H1 (cell line): ENCODE data around the gene BTBD9. TPM values are rescaled to one million over a fixed set of nuclear protein-coding genes. Genes with fewer than 3 reads are reported as not detected.

Source experiments
- CTCF ChIA-PET: fragments of 300-600 bp; sonication (Branson Sonifier 250); formaldehyde crosslinking; loops from one replicate; lab custom pipeline; 2021; ENCODE audit not compliant: partially characterized antibody; lab: Charles Lee
- POLR2A ChIA-PET: fragments of 300-600 bp; sonication (Branson Sonifier 250); formaldehyde crosslinking; loops from one replicate; lab custom pipeline; 2021; ENCODE audit warnings: inconsistent platforms; ENCODE audit not compliant: partially characterized antibody; lab: Charles Lee
- DNase-seq, 2 experiments: peaks; one replicate each; pipeline versions ENCODE4 v3.0.0 to v3.0.0-alpha.2; 2010 to 2022; ENCODE audit warnings: low spot score in 2 of 2, low read depth in 1 of 2, mixed read lengths in 1 of 2
- FAIRE-seq: peaks from 2 replicates; lab custom pipeline; 2011; peaks lifted over from hg19 to GRCh38; lab: Jason Lieb, UNC
- H2AFZ ChIP-seq: 2 replicates; pipeline ENCODE4 v1.8.1; 2012; ENCODE audit warnings: low read length, inconsistent platforms
- H2AK5ac ChIP-seq: 2 replicates; pipeline ENCODE4 v1.6.1; 2013; ENCODE audit warnings: low read depth, low read length
- H2BK120ac ChIP-seq: replicated peaks from 2 replicates; pipeline ENCODE3; 2013; ENCODE audit warnings: low read depth, low read length, inconsistent platforms
- H2BK12ac ChIP-seq: 2 replicates; pipeline ENCODE4 v1.6.1; 2013; ENCODE audit warnings: low read depth, low read length
- H2BK15ac ChIP-seq: 2 replicates; pipeline ENCODE4 v1.6.1; 2013; ENCODE audit warnings: low read length
- H2BK20ac ChIP-seq: 2 replicates; pipeline ENCODE4 v1.6.1; 2013; ENCODE audit warnings: low read length
- H2BK5ac ChIP-seq: 2 replicates; pipeline ENCODE4 v1.6.1; 2013; ENCODE audit warnings: low read depth, low read length
- H3K14ac ChIP-seq: 2 replicates; pipeline ENCODE4 v1.6.1; 2013; ENCODE audit warnings: inconsistent platforms; ENCODE audit not compliant: insufficient read length
- H3K18ac ChIP-seq: 2 replicates; pipeline ENCODE4 v1.6.1; 2013; ENCODE audit warnings: low read length; ENCODE audit errors: extremely low read depth
- H3K23ac ChIP-seq: 2 replicates; pipeline ENCODE4 v1.6.1; 2013; ENCODE audit warnings: inconsistent platforms; ENCODE audit not compliant: insufficient read length
- H3K23me2 ChIP-seq: 2 replicates; pipeline ENCODE4 v1.6.1; 2013; ENCODE audit warnings: low read depth, low read length
- H3K27ac ChIP-seq: 2 replicates; pipeline ENCODE4 v1.6.1; 2011; ENCODE audit warnings: low read depth, low read length, inconsistent platforms
- H3K27me3 ChIP-seq, 4 experiments: replicated peaks in 1 of 4; 1 replicate in 1 of 4; 2 replicates in 3 of 4; pipeline versions ENCODE4 v1.6.1 to v1.8.1; 2011 to 2013; ENCODE audit warnings: low read length in 3 of 4, mild to moderate bottlenecking in 3 of 4, inconsistent platforms in 2 of 4, mixed read lengths in 2 of 4, moderate library complexity in 1 of 4; ENCODE audit not compliant: control insufficient read depth in 3 of 4, insufficient read depth in 3 of 4; ENCODE audit errors: extremely low read depth in 1 of 4
- H3K36me3 ChIP-seq, 4 experiments: 2 replicates each; pipeline versions ENCODE4 v1.6.1 to v1.8.1; 2011 to 2013; ENCODE audit warnings: mild to moderate bottlenecking in 4 of 4, low read length in 3 of 4, moderate library complexity in 2 of 4, control low read depth in 1 of 4, inconsistent platforms in 1 of 4; ENCODE audit not compliant: insufficient read depth in 4 of 4, control insufficient read depth in 2 of 4
- H3K4ac ChIP-seq: replicated peaks from 2 replicates; pipeline ENCODE3; 2013; ENCODE audit warnings: low read length, low read depth, mixed read lengths, inconsistent platforms; ENCODE audit not compliant: insufficient read length
- H3K4me1 ChIP-seq, 4 experiments: replicated peaks in 1 of 4; 1 replicate in 1 of 4; 2 replicates in 3 of 4; pipeline versions ENCODE4 v1.6.1 to v1.8.1; 2011 to 2013; ENCODE audit warnings: low read length in 3 of 4, inconsistent platforms in 2 of 4, mixed read lengths in 1 of 4; ENCODE audit not compliant: insufficient read depth in 4 of 4, control insufficient read depth in 3 of 4
- H3K4me2 ChIP-seq, 2 experiments: 2 replicates each; pipeline versions ENCODE4 v1.6.1 to v1.8.1; 2011 to 2013; ENCODE audit warnings: low read depth in 2 of 2, low read length in 2 of 2, control low read depth in 1 of 2, inconsistent platforms in 1 of 2, mild to moderate bottlenecking in 1 of 2; ENCODE audit not compliant: insufficient read depth in 1 of 2
- H3K4me3 ChIP-seq, 4 experiments: fragments of 200-600, 300-600 bp in 1 of 4; sonication (generic), shearing (Covaris generic), sonication (Bioruptor Twin) in 1 of 4; 2 replicates each; pipeline versions ENCODE4 v1.5.1 to v1.8.1; 2011 to 2016; ENCODE audit warnings: low read length in 4 of 4, low read depth in 3 of 4, control low read depth in 2 of 4, inconsistent platforms in 2 of 4, mild to moderate bottlenecking in 2 of 4, mixed read lengths in 1 of 4, moderate library complexity in 1 of 4; ENCODE audit not compliant: insufficient read depth in 2 of 4; ENCODE audit errors: extremely low read depth in 1 of 4
- H3K56ac ChIP-seq: replicated peaks from 2 replicates; pipeline ENCODE3; 2013; ENCODE audit warnings: low read depth, mild to moderate bottlenecking, mixed read lengths, low read length, inconsistent platforms; ENCODE audit not compliant: insufficient read length
- H3K79me1 ChIP-seq: 2 replicates; pipeline ENCODE4 v1.6.1; 2013; ENCODE audit warnings: low read depth, low read length, control low read depth
- H3K79me2 ChIP-seq, 2 experiments: 2 replicates each; pipeline versions ENCODE4 v1.6.1 to v1.8.1; 2012 to 2013; ENCODE audit warnings: low read length in 2 of 2, mild to moderate bottlenecking in 2 of 2, inconsistent platforms in 1 of 2; ENCODE audit not compliant: insufficient read depth in 2 of 2, control insufficient read depth in 1 of 2
- H3K9ac ChIP-seq, 4 experiments: replicated peaks in 1 of 4; 1 replicate in 1 of 4; 2 replicates in 3 of 4; pipeline versions ENCODE4 v1.6.1 to v1.8.1; 2011 to 2013; ENCODE audit warnings: low read depth in 3 of 4, low read length in 3 of 4, control low read depth in 2 of 4, mild to moderate bottlenecking in 2 of 4, moderate library complexity in 2 of 4, inconsistent platforms in 1 of 4; ENCODE audit errors: extremely low read depth in 1 of 4
- H3K9me3 ChIP-seq, 2 experiments: 2 replicates each; pipeline versions ENCODE4 v1.6.1 to v1.8.1; 2012 to 2013; ENCODE audit warnings: mild to moderate bottlenecking in 2 of 2, moderate library complexity in 2 of 2, control low read depth in 1 of 2, inconsistent platforms in 1 of 2, low read depth in 1 of 2, low read length in 1 of 2, mixed read lengths in 1 of 2; ENCODE audit not compliant: insufficient read depth in 2 of 2
- H4K20me1 ChIP-seq, 2 experiments: replicated peaks in 1 of 2; 2 replicates each; pipeline versions ENCODE3 to v1.8.1; 2011 to 2013; ENCODE audit warnings: inconsistent platforms in 2 of 2, low read length in 2 of 2, mild to moderate bottlenecking in 1 of 2; ENCODE audit not compliant: insufficient read depth in 2 of 2, control insufficient read depth in 1 of 2
- H4K5ac ChIP-seq: 2 replicates; pipeline ENCODE4 v1.6.1; 2013; ENCODE audit warnings: low read length, low read depth, mixed read lengths, inconsistent platforms; ENCODE audit not compliant: insufficient read length
- H4K8ac ChIP-seq: 2 replicates; pipeline ENCODE4 v1.8.0; 2013; ENCODE audit warnings: mild to moderate bottlenecking, moderate library complexity, low read length, inconsistent platforms; ENCODE audit not compliant: insufficient read depth; ENCODE audit errors: extremely low read depth
- H4K91ac ChIP-seq: replicated peaks from 2 replicates; pipeline ENCODE3; 2013; ENCODE audit warnings: low read length, mixed read lengths, inconsistent platforms; ENCODE audit not compliant: insufficient read length
- CREB1 ChIP-seq: IDR thresholded peaks from 2 replicates; pipeline ENCODE4 v1.6.1; 2012; ENCODE audit warnings: inconsistent platforms
- CTBP2 ChIP-seq: IDR thresholded peaks from 2 replicates; pipeline ENCODE4 v1.7.0; 2011; ENCODE audit warnings: borderline replicate concordance, mild to moderate bottlenecking, moderate library complexity, mixed read lengths, low read length; ENCODE audit not compliant: insufficient read depth, insufficient read length
- RBBP5 ChIP-seq: IDR thresholded peaks from 2 replicates; pipeline ENCODE4 v1.7.1; 2012; ENCODE audit warnings: low read depth, mild to moderate bottlenecking, inconsistent platforms, low read length, moderate library complexity, borderline replicate concordance
- SP1 ChIP-seq: IDR thresholded peaks from 2 replicates; pipeline ENCODE4 v1.6.1; 2011; ENCODE audit warnings: low read depth, low read length
- TAF7 ChIP-seq: optimal IDR thresholded peaks from 2 replicates; pipeline ENCODE3; 2011; ENCODE audit warnings: low read depth, mild to moderate bottlenecking, inconsistent platforms, low read length, moderate library complexity, borderline replicate concordance
- TCF12 ChIP-seq: IDR thresholded peaks from 2 replicates; pipeline ENCODE4 v1.6.1; 2011; ENCODE audit warnings: low read depth, mild to moderate bottlenecking, low read length
- WGBS, 2 experiments: shearing (Covaris generic) in 1 of 2; methylation state at CpG; one replicate each; pipeline versions ENCODE4 v1.1.6 to v1.1.7; 2013 to 2015; ENCODE audit warnings: low lambda C conversion rate in 2 of 2, mixed read lengths in 2 of 2, inconsistent platforms in 1 of 2, low coverage in 1 of 2, missing lambda C conversion rate in 1 of 2; ENCODE audit not compliant: insufficient replicate concordance in 2 of 2, insufficient coverage in 1 of 2, insufficient read length in 1 of 2; ENCODE audit errors: extremely low coverage in 1 of 2, missing lambda C conversion rate in 1 of 2; 5-methylcytosine and 5-hydroxymethylcytosine counted together
- polyA plus RNA-seq, 7 experiments: library from polyadenylated mRNA; depleted of rRNA in 3 of 7; stranded (reverse) in 5 of 7; unstranded in 2 of 7; fragments of >200 nt in 5 of 7; fragments of 200-250 nt in 2 of 7; gene quantifications; 1 replicate in 5 of 7; 2 replicates in 1 of 7; 4 replicates in 1 of 7; pipeline versions ENCODE4 v1.2.1 to v1.2.3, GENCODE V29; 2011 to 2013; ENCODE audit warnings: missing spikeins in 2 of 7, mixed read lengths in 2 of 7
- total RNA-seq: library from RNA; stranded (reverse); fragmentation: NEBNext Ultra II Directional; extraction: Animal tissue kit (Norgen Biotek cat#: 25700); gene quantifications from 2 replicates; pipeline ENCODE4 v1.2.1, GENCODE V29; 2021
- TF ChIP-seq, protein P1 (sequence below): IDR thresholded peaks from 2 replicates; pipeline ENCODE4 v1.6.1; 2012; ENCODE audit warnings: inconsistent platforms
- TF ChIP-seq, protein P2 (sequence below): IDR thresholded peaks from 2 replicates; pipeline ENCODE4 v1.6.1; 2011; ENCODE audit warnings: low read length, improper control_type of control experiment

The BTBD9 gene
- total and polyA plus RNA-seq, 2 of the 8 experiments (the other 6 are each of a cell fraction or from before 2014, with no cell fraction given) = 0.92 to 4.1 TPM

DNA sequence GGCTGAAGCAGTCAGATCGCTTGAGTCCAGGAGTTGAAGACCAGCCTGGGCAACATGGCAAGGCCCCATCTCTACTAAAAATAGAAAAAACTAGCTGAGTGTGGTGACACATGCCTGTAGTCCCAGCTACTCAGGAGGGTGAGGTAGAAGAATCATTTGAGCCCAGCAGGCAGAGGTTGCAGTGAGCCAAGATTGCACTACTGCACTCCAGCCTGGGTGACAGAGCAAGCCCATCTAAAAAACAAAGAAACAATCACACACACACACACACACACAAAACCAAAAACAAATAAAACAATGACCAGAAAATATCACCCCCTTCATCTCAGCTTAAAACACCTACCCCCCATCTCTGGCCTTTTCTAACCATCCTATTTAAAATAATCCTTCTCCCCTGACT, 68.0 kb downstream of the BTBD9 start:
- Histone ChIP-seq H3K27ac (no peak overlapping the region), H3K18ac (no peak overlapping the region), H3K79me2 (no peaks in the 10 kb centered on the region), H2AFZ (no peak overlapping the region), H4K91ac (no peak overlapping the region), H3K9ac (no peak overlapping the region), H3K79me1 (no peaks in the 10 kb centered on the region), H2BK12ac (no peak overlapping the region), H4K5ac (no peak overlapping the region), H2BK5ac (no peak overlapping the region), H2BK20ac (no peak overlapping the region), H3K4me3 (no peak overlapping the region), H3K27me3 (no peaks in the 10 kb centered on the region), H4K20me1 (no peaks in the 10 kb centered on the region), H2AK5ac (no peak overlapping the region), H2BK120ac (no peak overlapping the region), H3K23ac (no peak overlapping the region), H3K9me3 (no peaks in the 10 kb centered on the region), H3K4ac (no peak overlapping the region), H2BK15ac (no peak overlapping the region), H3K4me1 (peaks cover 0 to 4% (median 0%) of the 10 kb centered on the region in 4 experiments; a peak in 1 of 7 replicates), H3K4me2 (no peak overlapping the region), H3K36me3 (no peaks in the 10 kb centered on the region), H3K56ac (no peak overlapping the region), H4K8ac (no peak overlapping the region), H3K14ac (no peak overlapping the region), H3K23me2 (no peaks in the 10 kb centered on the region)
- FAIRE-seq (no peak), DNase-seq (no peak)
- WGBS, 2 experiments = 92% methylated on average over 1 of the region's 1 CpG; no CpG with 5 or more reads in 1 of the 2 experiments
- CTCF ChIA-PET = interaction anchor here (1.0 to 2.9 kb wide), 7 partner anchors 9 to 99 kb away, joined by 3 to 17 read pairs (median 4); no protein-coding TSS in a partner anchor
- POLR2A ChIA-PET = no interaction called here
- TF ChIP-seq SP1 (no peak), CREB1 (no peak), RBBP5 (no peak), CTBP2 (no peak), TAF7 (no peak), TCF12 (no peak)
- TF ChIP-seq, protein P1, sequence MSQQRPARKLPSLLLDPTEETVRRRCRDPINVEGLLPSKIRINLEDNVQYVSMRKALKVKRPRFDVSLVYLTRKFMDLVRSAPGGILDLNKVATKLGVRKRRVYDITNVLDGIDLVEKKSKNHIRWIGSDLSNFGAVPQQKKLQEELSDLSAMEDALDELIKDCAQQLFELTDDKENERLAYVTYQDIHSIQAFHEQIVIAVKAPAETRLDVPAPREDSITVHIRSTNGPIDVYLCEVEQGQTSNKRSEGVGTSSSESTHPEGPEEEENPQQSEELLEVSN = no peak
- TF ChIP-seq, protein P2, sequence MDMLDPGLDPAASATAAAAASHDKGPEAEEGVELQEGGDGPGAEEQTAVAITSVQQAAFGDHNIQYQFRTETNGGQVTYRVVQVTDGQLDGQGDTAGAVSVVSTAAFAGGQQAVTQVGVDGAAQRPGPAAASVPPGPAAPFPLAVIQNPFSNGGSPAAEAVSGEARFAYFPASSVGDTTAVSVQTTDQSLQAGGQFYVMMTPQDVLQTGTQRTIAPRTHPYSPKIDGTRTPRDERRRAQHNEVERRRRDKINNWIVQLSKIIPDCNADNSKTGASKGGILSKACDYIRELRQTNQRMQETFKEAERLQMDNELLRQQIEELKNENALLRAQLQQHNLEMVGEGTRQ = no peak
